ENCODE measurements around the gene GRK7. TPM values are rescaled to one million over a fixed set of nuclear protein-coding genes. Genes with fewer than 3 reads are reported as not detected.

GRK7 gene
- total and polyA plus RNA-seq, 2 donors (not counting 3 experiments of a cell fraction or from before 2014, with no cell fraction given): not detected

- ChIA-PET POLR2A (no interaction called here), CTCF (interaction anchor here (1.2 kb wide), 1 partner anchor 18 kb away, joined by 3 read pairs; no protein-coding TSS in a partner anchor)
- DNase-seq (ENCODE audit: low read depth, low spot score) (no peak), FAIRE-seq (no peak)
- intact Hi-C loops (cut with micrococcal nuclease): no loop called here
- H3K4me3 ChIP-seq (replicated peaks in 1 of 3; ENCODE audit: insufficient read depth in 1 of 3, low read depth in 1 of 3, low read length in 3 of 3): no peak overlapping the region
- H3K9me3 ChIP-seq (replicated peaks; ENCODE audit: control insufficient read depth, insufficient read depth, low read length): no peaks in the 10 kb centered on the region
- H4K20me1 ChIP-seq (replicated peaks; ENCODE audit: control insufficient read depth, extremely low read depth, insufficient read depth, low read length): no peaks in the 10 kb centered on the region
- no peaks in the 10 kb centered on the region for H3K9me1 ChIP-seq (replicated peaks; ENCODE audit: control insufficient read depth, extremely low read depth, insufficient read depth, low read length)
- no peaks in the 10 kb centered on the region for H3K79me2 ChIP-seq (ENCODE audit: control insufficient read depth, insufficient read depth, low read length)
- dilution Hi-C loops (cut with MboI; ENCODE audit: extremely low pct_ligation_motif_present, low sequenced_read_pairs): no loop called here
- no peaks in the 10 kb centered on the region for H3K4me1 ChIP-seq (ENCODE audit: control insufficient read depth, extremely low read depth, insufficient read depth, low read length)
- H3K9ac ChIP-seq (replicated peaks; ENCODE audit: extremely low read depth, insufficient read depth, low read length): no peak overlapping the region
- TF ChIP-seq JUN (IDR thresholded peaks at IDR 0.05; ENCODE audit: borderline replicate concordance, insufficient read depth, insufficient read length, low read depth): no peak
- no peak for TF ChIP-seq MAX (IDR thresholded peaks at IDR 0.05; ENCODE audit: insufficient read depth, insufficient read length)
- TF ChIP-seq CTCF (IDR thresholded peaks at IDR 0.05; ENCODE audit: extremely low read depth in 1 of 2, insufficient read depth in 1 of 2, low read depth in 1 of 2, low read length in 2 of 2): no peak
- H3K36me3 ChIP-seq (ENCODE audit: control insufficient read depth in 2 of 2, extremely low read depth in 1 of 2, insufficient read depth in 2 of 2, low read length in 2 of 2): no peaks in the 10 kb centered on the region
- no peak overlapping the region for H3K27ac ChIP-seq (ENCODE audit: insufficient read depth, low read depth, low read length)
- peaks cover 3 to 7% of the 10 kb centered on the region in 2 experiments for H3K27me3 ChIP-seq (ENCODE audit: control insufficient read depth in 2 of 2, insufficient read depth in 2 of 2, low read length in 2 of 2)
- no peak overlapping the region for H2AFZ ChIP-seq (ENCODE audit: low read depth, low read length)
- no peak overlapping the region for H3K4me2 ChIP-seq (ENCODE audit: insufficient read depth, low read length)
- no TSS peak for BruUV-seq (replicated peaks)
Observed at GRCh38 chr3:141810161-141810560, 47.0 kb downstream of the GRK7 start.

GRCh38 chr3:141811348-141811747, 48.1 kb downstream of the GRK7 start:
- BruUV-seq (replicated peaks): no TSS peak
- FAIRE-seq: no peak
- TF ChIP-seq CTCF (IDR thresholded peaks at IDR 0.05; ENCODE audit: extremely low read depth in 1 of 2, insufficient read depth in 1 of 2, low read depth in 1 of 2, low read length in 2 of 2) (no peak), POLR2AphosphoS5 (IDR thresholded peaks at IDR 0.05; ENCODE audit: insufficient read depth, low read depth, low read length) (no peak), MYC (IDR thresholded peaks at IDR 0.05; ENCODE audit: low read depth, low read length) (no peak), MAX (IDR thresholded peaks at IDR 0.05; ENCODE audit: insufficient read depth, insufficient read length) (no peak), JUN (IDR thresholded peaks at IDR 0.05; ENCODE audit: borderline replicate concordance, insufficient read depth, insufficient read length, low read depth) (no peak), FOS (IDR thresholded peaks at IDR 0.05; ENCODE audit: borderline replicate concordance, insufficient read depth, low read length) (no peak), EZH2 (IDR thresholded peaks at IDR 0.05; ENCODE audit: borderline replicate concordance, low read depth, low read length, severe bottlenecking) (no peak), POLR2A (IDR thresholded peaks at IDR 0.05; ENCODE audit: low read depth, low read length) (no peak), GATA2 (IDR thresholded peaks at IDR 0.05; ENCODE audit: insufficient read depth, insufficient read length, low read depth, low read length) (no peak)

More at GRCh38 chr3:141811348-141811747, 48.1 kb downstream of the GRK7 start:
- Histone ChIP-seq H3K4me2 (ENCODE audit: insufficient read depth, low read length) (no peak overlapping the region), H2AFZ (ENCODE audit: low read depth, low read length) (no peak overlapping the region), H3K4me3 (replicated peaks in 1 of 3; ENCODE audit: insufficient read depth in 1 of 3, low read depth in 1 of 3, low read length in 3 of 3) (no peak overlapping the region), H3K9ac (replicated peaks; ENCODE audit: extremely low read depth, insufficient read depth, low read length) (no peak overlapping the region), H3K27me3 (ENCODE audit: control insufficient read depth in 2 of 2, insufficient read depth in 2 of 2, low read length in 2 of 2) (peaks cover 10% of the 10 kb centered on the region in 2 experiments), H3K36me3 (ENCODE audit: control insufficient read depth in 2 of 2, extremely low read depth in 1 of 2, insufficient read depth in 2 of 2, low read length in 2 of 2) (no peaks in the 10 kb centered on the region), H3K79me2 (ENCODE audit: control insufficient read depth, insufficient read depth, low read length) (no peaks in the 10 kb centered on the region), H3K27ac (ENCODE audit: insufficient read depth, low read depth, low read length) (no peak overlapping the region), H3K4me1 (ENCODE audit: control insufficient read depth, extremely low read depth, insufficient read depth, low read length) (no peaks in the 10 kb centered on the region), H4K20me1 (replicated peaks; ENCODE audit: control insufficient read depth, extremely low read depth, insufficient read depth, low read length) (no peaks in the 10 kb centered on the region), H3K9me1 (replicated peaks; ENCODE audit: control insufficient read depth, extremely low read depth, insufficient read depth, low read length) (no peaks in the 10 kb centered on the region), H3K9me3 (replicated peaks; ENCODE audit: control insufficient read depth, insufficient read depth, low read length) (no peaks in the 10 kb centered on the region)
- POLR2A ChIA-PET: no interaction called here
- DNase-seq (ENCODE audit: low read depth, low spot score): no peak
- intact Hi-C loops (cut with micrococcal nuclease) (no loop called here), dilution Hi-C loops (cut with MboI; ENCODE audit: extremely low pct_ligation_motif_present, low sequenced_read_pairs) (no loop called here)
- CTCF ChIA-PET: interaction anchor here (1.2 to 1.3 kb wide), 2 partner anchors 19 to 64 kb away, joined by 3 read pairs; no protein-coding TSS in a partner anchor

All from endothelial cell of umbilical vein (primary cell).